ENCODE results near the gene CAPN7. TPM values are rescaled to one million over a fixed set of nuclear protein-coding genes. Genes with fewer than 3 reads are reported as not detected.
"Not testable (repeated sequence)": the region's sequence is repeated elsewhere in the genome, so short reads cannot be mapped to it uniquely, and the experiment has no call there.

CAPN7 gene
- total RNA-seq, 1 donor from 2014 or later, result 32.9 TPM

DNA sequence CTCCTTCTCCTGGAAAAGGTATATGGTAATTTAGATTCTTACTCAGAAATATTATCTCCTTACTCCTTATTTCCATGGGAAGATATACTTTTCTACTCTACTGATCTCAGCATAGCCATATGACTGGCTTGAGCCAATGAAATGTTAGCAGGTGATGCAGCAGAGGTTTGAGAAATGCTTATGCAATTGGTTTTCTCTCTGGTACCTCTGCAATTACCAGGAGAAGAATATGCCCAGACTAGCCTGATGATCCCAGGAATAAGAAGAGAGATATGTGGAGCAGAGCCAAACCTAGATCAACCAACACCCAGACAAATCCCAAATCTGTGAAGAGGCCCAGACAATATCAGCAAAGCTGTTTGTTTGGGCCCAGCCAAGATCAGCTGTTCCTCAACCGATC lies 33.2 kb upstream of the CAPN7 start:
- H3K9me3 ChIP-seq (ENCODE audit: control insufficient read depth in 3 of 3, low read length in 3 of 3), result no peaks in the 10 kb centered on the region
- H3K4me1 ChIP-seq (ENCODE audit: control insufficient read depth in 3 of 3, insufficient read depth in 3 of 3, low read length in 3 of 3), result no peaks in the 10 kb centered on the region
- peaks cover 0 to 8% (median 4%) of the 10 kb centered on the region in 3 donors for H3K27me3 ChIP-seq (ENCODE audit: control insufficient read depth in 3 of 3, insufficient read depth in 3 of 3, low read length in 3 of 3)
- H3K27ac ChIP-seq (ENCODE audit: low read depth, low read length), result no peak overlapping the region
- no peak overlapping the region for H3K9ac ChIP-seq (ENCODE audit: low read depth in 1 of 3, low read length in 3 of 3)
- no peaks in the 10 kb centered on the region for H3K36me3 ChIP-seq (ENCODE audit: control insufficient read depth in 3 of 3, insufficient read depth in 3 of 3, low read length in 3 of 3)
- no peak overlapping the region for H3K4me3 ChIP-seq (ENCODE audit: low read length in 3 of 3)

- Histone ChIP-seq H3K9ac (ENCODE audit: low read depth in 1 of 3, low read length in 3 of 3) (no peak overlapping the region), H3K27me3 (ENCODE audit: control insufficient read depth in 3 of 3, insufficient read depth in 3 of 3, low read length in 3 of 3) (peaks cover 0 to 11% (median 6%) of the 10 kb centered on the region in 3 donors), H3K9me3 (ENCODE audit: control insufficient read depth in 3 of 3, low read length in 3 of 3) (no peaks in the 10 kb centered on the region), H3K36me3 (ENCODE audit: control insufficient read depth in 3 of 3, insufficient read depth in 3 of 3, low read length in 3 of 3) (no peaks in the 10 kb centered on the region), H3K27ac (ENCODE audit: low read depth, low read length) (no peak overlapping the region), H3K4me3 (ENCODE audit: low read length in 3 of 3) (no peak overlapping the region), H3K4me1 (ENCODE audit: control insufficient read depth in 3 of 3, insufficient read depth in 3 of 3, low read length in 3 of 3) (no peaks in the 10 kb centered on the region)
These were observed 31.1 kb upstream of the CAPN7 start for GRCh38 chr3:15174953-15175352.

GRCh38 chr3:15175605-15176004 lies 30.4 kb upstream of the CAPN7 start:
- H3K9ac ChIP-seq (ENCODE audit: low read depth in 1 of 3, low read length in 3 of 3), result no peak overlapping the region
- no peak overlapping the region for H3K27ac ChIP-seq (ENCODE audit: low read depth, low read length)
- H3K9me3 ChIP-seq (ENCODE audit: control insufficient read depth in 3 of 3, low read length in 3 of 3), result no peaks in the 10 kb centered on the region
- peaks cover 0 to 11% (median 6%) of the 10 kb centered on the region in 3 donors for H3K27me3 ChIP-seq (ENCODE audit: control insufficient read depth in 3 of 3, insufficient read depth in 3 of 3, low read length in 3 of 3)
- no peak overlapping the region for H3K4me3 ChIP-seq (ENCODE audit: low read length in 3 of 3)
- H3K4me1 ChIP-seq (ENCODE audit: control insufficient read depth in 3 of 3, insufficient read depth in 3 of 3, low read length in 3 of 3), result no peaks in the 10 kb centered on the region
- no peaks in the 10 kb centered on the region for H3K36me3 ChIP-seq (ENCODE audit: control insufficient read depth in 3 of 3, insufficient read depth in 3 of 3, low read length in 3 of 3)

GRCh38 chr3:15180042-15180611 lies 25.9 kb upstream of the CAPN7 start:
- H3K4me3 ChIP-seq (ENCODE audit: low read length in 3 of 3), result no peak overlapping the region
- H3K9ac ChIP-seq (ENCODE audit: low read depth in 1 of 3, low read length in 3 of 3), result no peak overlapping the region
- no peaks in the 10 kb centered on the region for H3K9me3 ChIP-seq (ENCODE audit: control insufficient read depth in 3 of 3, low read length in 3 of 3)
- H3K27ac ChIP-seq (ENCODE audit: low read depth, low read length), result no peak overlapping the region
- no peaks in the 10 kb centered on the region for H3K36me3 ChIP-seq (ENCODE audit: control insufficient read depth in 3 of 3, insufficient read depth in 3 of 3, low read length in 3 of 3)
- H3K4me1 ChIP-seq (ENCODE audit: control insufficient read depth in 3 of 3, insufficient read depth in 3 of 3, low read length in 3 of 3), result peaks cover 0 to 5% (median 4%) of the 10 kb centered on the region in 3 donors
- peaks cover 0 to 7% (median 2%) of the 10 kb centered on the region in 3 donors for H3K27me3 ChIP-seq (ENCODE audit: control insufficient read depth in 3 of 3, insufficient read depth in 3 of 3, low read length in 3 of 3)

GRCh38 chr3:15181511-15181910 lies 24.5 kb upstream of the CAPN7 start:
- Histone ChIP-seq H3K9me3 (ENCODE audit: control insufficient read depth in 3 of 3, low read length in 3 of 3) (no peaks in the 10 kb centered on the region), H3K4me1 (ENCODE audit: control insufficient read depth in 3 of 3, insufficient read depth in 3 of 3, low read length in 3 of 3) (peaks cover 0 to 5% (median 4%) of the 10 kb centered on the region in 3 donors), H3K27ac (ENCODE audit: low read depth, low read length) (peak overlapping the region; percentile 56), H3K9ac (ENCODE audit: low read depth in 1 of 3, low read length in 3 of 3) (no peak overlapping the region), H3K36me3 (ENCODE audit: control insufficient read depth in 3 of 3, insufficient read depth in 3 of 3, low read length in 3 of 3) (no peaks in the 10 kb centered on the region), H3K4me3 (ENCODE audit: low read length in 3 of 3) (no peak overlapping the region), H3K27me3 (ENCODE audit: control insufficient read depth in 3 of 3, insufficient read depth in 3 of 3, low read length in 3 of 3) (peaks cover 2 to 7% (median 3%) of the 10 kb centered on the region in 3 donors)

DNA sequence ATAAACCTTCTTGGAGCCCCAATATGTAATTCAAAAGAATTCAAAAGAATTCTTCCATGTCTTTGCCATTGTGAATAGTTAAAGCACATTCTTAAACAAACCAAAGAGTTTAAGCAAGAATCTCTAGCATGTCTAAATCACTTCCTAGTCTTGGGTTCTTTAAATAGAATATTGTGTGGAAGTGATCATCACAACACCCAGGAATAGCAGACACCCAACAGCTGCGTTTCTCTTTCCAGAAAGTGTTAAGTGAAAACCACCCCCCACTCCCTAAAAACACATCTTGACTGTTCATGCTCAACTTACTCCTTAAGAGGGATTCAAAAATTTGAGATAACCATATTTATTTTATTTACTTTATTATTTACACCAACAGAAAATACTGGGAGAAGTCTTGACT lies 24.1 kb upstream of the CAPN7 start:
- Histone ChIP-seq H3K36me3 (ENCODE audit: control insufficient read depth in 3 of 3, insufficient read depth in 3 of 3, low read length in 3 of 3) (no peaks in the 10 kb centered on the region), H3K9me3 (ENCODE audit: control insufficient read depth in 3 of 3, low read length in 3 of 3) (no peaks in the 10 kb centered on the region), H3K27ac (ENCODE audit: low read depth, low read length) (peak overlapping the region; percentile 56), H3K4me1 (ENCODE audit: control insufficient read depth in 3 of 3, insufficient read depth in 3 of 3, low read length in 3 of 3) (peaks cover 0 to 5% (median 4%) of the 10 kb centered on the region in 3 donors), H3K4me3 (ENCODE audit: low read length in 3 of 3) (no peak overlapping the region), H3K9ac (ENCODE audit: low read depth in 1 of 3, low read length in 3 of 3) (no peak overlapping the region), H3K27me3 (ENCODE audit: control insufficient read depth in 3 of 3, insufficient read depth in 3 of 3, low read length in 3 of 3) (peaks cover 2 to 7% (median 4%) of the 10 kb centered on the region in 3 donors)

GRCh38 chr3:15183011-15183410 lies 23.0 kb upstream of the CAPN7 start:
- Histone ChIP-seq H3K9me3 (ENCODE audit: control insufficient read depth in 3 of 3, low read length in 3 of 3) (no peaks in the 10 kb centered on the region), H3K27ac (ENCODE audit: low read depth, low read length) (no peak overlapping the region), H3K36me3 (ENCODE audit: control insufficient read depth in 3 of 3, insufficient read depth in 3 of 3, low read length in 3 of 3) (no peaks in the 10 kb centered on the region), H3K27me3 (ENCODE audit: control insufficient read depth in 3 of 3, insufficient read depth in 3 of 3, low read length in 3 of 3) (peaks cover 1 to 4% (median 2%) of the 10 kb centered on the region in 3 donors), H3K4me3 (ENCODE audit: low read length in 3 of 3) (no peak overlapping the region), H3K9ac (ENCODE audit: low read depth in 1 of 3, low read length in 3 of 3) (no peak overlapping the region), H3K4me1 (ENCODE audit: control insufficient read depth in 3 of 3, insufficient read depth in 3 of 3, low read length in 3 of 3) (peaks cover 0 to 5% (median 4%) of the 10 kb centered on the region in 3 donors)

GRCh38 chr3:15185404-15185803 lies 20.6 kb upstream of the CAPN7 start:
- no peaks in the 10 kb centered on the region for H3K36me3 ChIP-seq (ENCODE audit: control insufficient read depth in 3 of 3, insufficient read depth in 3 of 3, low read length in 3 of 3)
- peaks cover 0 to 4% (median 0%) of the 10 kb centered on the region in 3 donors for H3K27me3 ChIP-seq (ENCODE audit: control insufficient read depth in 3 of 3, insufficient read depth in 3 of 3, low read length in 3 of 3)
- no peak overlapping the region for H3K9ac ChIP-seq (ENCODE audit: low read depth in 1 of 3, low read length in 3 of 3)
- H3K9me3 ChIP-seq (ENCODE audit: control insufficient read depth in 3 of 3, low read length in 3 of 3), result no peaks in the 10 kb centered on the region
- H3K27ac ChIP-seq (ENCODE audit: low read depth, low read length), result no peak overlapping the region
- peaks cover 0 to 5% (median 4%) of the 10 kb centered on the region in 3 donors for H3K4me1 ChIP-seq (ENCODE audit: control insufficient read depth in 3 of 3, insufficient read depth in 3 of 3, low read length in 3 of 3)
- no peak overlapping the region for H3K4me3 ChIP-seq (ENCODE audit: low read length in 3 of 3)

DNA sequence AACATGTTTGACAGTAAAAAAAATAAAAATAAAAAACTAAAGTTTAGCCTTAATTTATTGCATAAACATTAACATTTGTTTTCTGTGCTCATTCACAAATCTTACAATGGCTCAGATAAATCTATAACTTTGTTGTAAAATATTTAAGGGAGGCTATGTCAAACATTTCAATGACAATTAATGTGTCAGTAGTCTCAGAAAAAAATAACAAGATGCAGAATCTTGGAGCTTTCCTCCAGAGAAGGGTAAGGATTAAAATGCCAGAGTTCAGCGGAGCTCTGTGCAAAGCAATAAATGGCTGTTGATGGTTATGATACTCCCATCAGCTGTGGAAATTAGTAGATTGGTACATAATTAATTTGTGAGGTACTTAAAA lies 20.0 kb upstream of the CAPN7 start:
- H3K9ac ChIP-seq (ENCODE audit: low read depth in 1 of 3, low read length in 3 of 3), result no peak overlapping the region
- no peaks in the 10 kb centered on the region for H3K36me3 ChIP-seq (ENCODE audit: control insufficient read depth in 3 of 3, insufficient read depth in 3 of 3, low read length in 3 of 3)
- H3K27ac ChIP-seq (ENCODE audit: low read depth, low read length), result no peak overlapping the region
- H3K9me3 ChIP-seq (ENCODE audit: control insufficient read depth in 3 of 3, low read length in 3 of 3), result no peaks in the 10 kb centered on the region
- peaks cover 0 to 5% (median 4%) of the 10 kb centered on the region in 3 donors for H3K4me1 ChIP-seq (ENCODE audit: control insufficient read depth in 3 of 3, insufficient read depth in 3 of 3, low read length in 3 of 3)
- peaks cover 0 to 4% (median 0%) of the 10 kb centered on the region in 3 donors for H3K27me3 ChIP-seq (ENCODE audit: control insufficient read depth in 3 of 3, insufficient read depth in 3 of 3, low read length in 3 of 3)
- no peak overlapping the region for H3K4me3 ChIP-seq (ENCODE audit: low read length in 3 of 3)

GRCh38 chr3:15186477-15187164 lies 19.4 kb upstream of the CAPN7 start:
- H3K4me3 ChIP-seq (ENCODE audit: low read length in 3 of 3); H3K36me3 ChIP-seq (ENCODE audit: control insufficient read depth in 3 of 3, insufficient read depth in 3 of 3, low read length in 3 of 3); H3K27ac ChIP-seq (ENCODE audit: low read depth, low read length); H3K27me3 ChIP-seq (ENCODE audit: control insufficient read depth in 3 of 3, insufficient read depth in 3 of 3, low read length in 3 of 3); H3K9ac ChIP-seq (ENCODE audit: low read depth in 1 of 3, low read length in 3 of 3); H3K4me1 ChIP-seq (ENCODE audit: control insufficient read depth in 3 of 3, insufficient read depth in 3 of 3, low read length in 3 of 3); H3K9me3 ChIP-seq (ENCODE audit: control insufficient read depth in 3 of 3, low read length in 3 of 3): not testable (repeated sequence)

Data from skeletal muscle tissue (tissue), 4 donors.